GM21367 (cell line): ENCODE measurements around the gene N4BP2L2.

ENCODE experiments used
- ATAC-seq: cut with Tn5 transposase; IDR thresholded peaks from one replicate; pipeline ENCODE4 v1.9.1; 2021; ENCODE audit not compliant: unreplicated experiment

Gene N4BP2L2

GRCh38 chr13:32383836-32384618 is 154.6 kb downstream of the N4BP2L2 start:
- no peak for ATAC-seq
